GM21737 (cell line): ENCODE results near the gene CHODL.

Experiments used
- ATAC-seq: cut with Tn5 transposase; IDR thresholded peaks from one replicate; pipeline ENCODE4 v1.9.1; 2021; ENCODE audit warnings: mild to moderate bottlenecking, moderate library complexity; ENCODE audit not compliant: unreplicated experiment

The CHODL gene

GRCh38 chr21:18285379-18285778, 40.7 kb downstream of the CHODL start:
- ATAC-seq = no peak

GRCh38 chr21:18289876-18290275, 45.2 kb downstream of the CHODL start:
- no peak for ATAC-seq

GRCh38 chr21:18294100-18294499, 49.5 kb downstream of the CHODL start:
- no peak for ATAC-seq

GRCh38 chr21:18298228-18298627, 53.6 kb downstream of the CHODL start:
- no peak for ATAC-seq
